ENCODE data around the gene STAP2.

STAP2 gene

DNA sequence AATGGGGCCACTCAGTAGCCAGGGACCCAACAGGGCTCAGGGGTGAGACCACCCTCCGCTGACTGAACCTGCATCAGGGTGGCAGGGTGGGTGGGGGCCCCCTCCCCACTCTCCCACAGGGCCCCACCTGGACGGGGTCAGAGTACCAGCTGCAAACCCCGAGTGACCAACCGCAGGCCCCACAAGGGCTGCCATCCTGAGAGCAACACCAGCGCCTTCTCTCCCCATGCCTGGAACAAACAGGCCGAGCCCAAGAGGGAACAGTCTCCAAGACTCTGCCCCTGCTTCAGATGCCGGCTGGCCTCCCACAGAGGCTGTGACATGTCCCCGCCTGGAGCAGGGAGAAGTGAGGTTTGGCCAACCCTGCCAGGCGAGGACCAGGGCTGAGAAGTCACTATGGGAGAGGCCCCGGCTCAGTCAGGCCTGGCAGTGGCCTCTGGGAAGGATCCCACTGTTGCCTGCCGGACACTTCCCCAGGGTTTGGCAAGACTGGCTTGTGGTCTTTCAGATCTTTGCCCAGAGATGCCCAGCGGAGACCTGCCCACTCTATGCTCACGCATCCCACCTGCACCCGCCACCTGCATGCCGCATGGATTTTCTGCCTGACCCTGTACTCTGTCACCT lies 31.9 kb upstream of the STAP2 start:
- no peak for DNase-seq

GRCh38 chr19:4369888-4370260 lies 31.2 kb upstream of the STAP2 start:
- DNase-seq: no peak

DNA sequence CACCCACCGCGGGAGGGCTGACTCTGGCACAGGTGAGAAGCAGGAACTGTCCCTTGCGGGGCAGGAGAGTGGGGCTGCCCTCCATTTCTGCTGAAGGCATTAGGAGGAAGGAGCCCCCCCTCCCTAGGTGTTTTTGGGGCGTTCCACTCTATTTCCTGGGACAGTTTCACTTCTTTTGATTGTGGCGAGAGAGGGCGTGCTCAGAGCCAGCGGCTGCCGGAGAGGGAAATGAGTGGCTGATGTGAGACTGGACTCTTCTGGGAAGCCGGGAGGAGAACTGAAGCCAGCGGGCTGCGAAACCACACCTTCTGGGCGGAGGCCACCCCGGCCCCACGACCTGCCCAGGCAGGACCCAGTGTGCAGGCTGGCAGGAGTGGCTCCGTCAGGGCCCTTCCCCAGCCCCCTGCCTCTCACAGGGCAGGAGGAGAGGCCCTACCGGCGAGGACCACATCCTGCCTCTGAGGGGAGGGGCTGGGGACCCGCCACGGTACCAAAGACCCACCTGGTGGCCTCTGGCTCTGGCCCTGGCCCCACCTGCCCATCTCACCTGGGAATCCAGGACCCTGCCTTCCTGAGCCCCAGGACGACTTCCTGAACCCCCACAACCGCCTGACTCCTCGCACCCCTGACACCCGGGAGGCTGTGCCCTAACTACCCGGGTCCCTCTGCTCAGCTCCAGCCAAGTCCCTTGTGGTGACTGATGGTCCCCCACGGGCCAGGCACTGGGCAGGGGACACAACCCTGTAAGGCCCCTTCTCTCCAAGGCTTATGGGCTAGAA lies 30.7 kb upstream of the STAP2 start:
- DNase-seq: no peak

- DNase-seq: no peak
These were observed 29.6 kb upstream of the STAP2 start for GRCh38 chr19:4368128-4368820.

DNA sequence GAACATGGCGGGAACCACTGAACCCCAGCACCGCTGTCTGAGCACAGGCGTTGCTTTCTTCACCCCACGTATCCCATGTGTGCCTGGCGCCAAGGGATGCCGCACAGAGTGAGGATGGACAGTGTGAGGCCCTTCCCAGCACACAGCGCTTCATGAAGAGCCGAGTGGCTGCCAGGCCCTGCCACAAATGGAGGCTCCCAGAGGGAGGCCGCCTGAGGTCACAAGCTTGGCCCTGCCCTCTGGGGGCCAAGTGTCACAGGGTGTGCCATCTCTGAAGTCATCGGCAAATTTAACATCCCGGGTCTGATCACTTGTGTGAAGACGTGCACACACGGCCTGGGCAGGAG lies 29.1 kb upstream of the STAP2 start:
- no peak for DNase-seq

- DNase-seq: no peak
These were observed 28.7 kb upstream of the STAP2 start for GRCh38 chr19:4367336-4367723.

DNA sequence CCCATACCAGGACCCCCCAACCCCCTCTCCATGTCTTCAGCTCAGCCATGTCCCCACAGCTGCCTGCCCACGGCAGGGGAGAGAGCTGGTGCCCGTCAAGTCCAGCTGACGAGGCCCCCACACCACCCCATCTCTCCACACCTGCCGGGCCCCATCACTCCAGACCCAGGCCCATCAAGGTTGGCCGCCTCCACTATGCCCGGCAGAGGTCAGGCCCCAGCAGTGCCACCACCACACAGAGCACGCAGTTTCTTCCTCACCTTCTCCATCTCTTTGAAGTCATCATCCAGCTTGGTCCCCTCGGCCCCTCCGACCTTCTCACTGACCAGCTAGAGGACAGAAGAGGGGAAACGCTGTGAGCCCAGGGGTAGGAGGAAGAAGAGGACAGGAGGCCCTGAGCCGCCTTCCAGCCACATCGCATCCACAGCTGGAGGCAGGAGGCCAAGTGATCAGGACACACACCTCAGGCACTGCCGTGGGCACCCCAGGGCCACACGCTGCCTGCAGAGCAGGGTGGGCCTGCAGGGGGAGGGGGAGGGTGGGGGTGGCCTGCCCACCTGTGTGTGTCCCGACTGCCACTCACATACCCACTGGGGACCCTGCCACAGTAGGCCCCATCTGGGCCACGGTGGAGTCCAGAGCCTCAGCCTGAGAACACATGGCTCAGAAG lies 28.2 kb upstream of the STAP2 start:
- no peak for DNase-seq

- no peak for DNase-seq
These were observed 27.4 kb upstream of the STAP2 start for GRCh38 chr19:4365791-4366665.

DNA sequence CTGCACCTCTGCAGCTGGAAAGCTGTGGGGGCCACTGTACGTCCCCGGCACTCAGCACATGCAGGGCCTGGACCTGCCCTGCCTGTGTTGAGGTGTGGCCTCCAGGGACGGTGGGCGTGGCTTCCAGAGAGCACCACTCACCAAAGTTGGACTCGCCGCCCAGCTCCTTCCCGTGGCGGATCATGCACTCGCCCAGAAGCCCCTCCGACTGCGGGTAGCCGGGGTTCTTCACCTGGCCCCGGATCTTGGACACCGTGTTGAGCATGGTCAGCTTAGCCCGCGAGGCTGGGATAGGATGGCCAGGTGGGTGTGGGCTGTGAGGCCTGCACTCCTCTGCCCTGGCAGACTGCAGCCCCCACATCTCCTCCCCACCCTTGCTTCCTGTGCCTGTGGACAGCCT lies 26.7 kb upstream of the STAP2 start:
- no peak for DNase-seq

DNA sequence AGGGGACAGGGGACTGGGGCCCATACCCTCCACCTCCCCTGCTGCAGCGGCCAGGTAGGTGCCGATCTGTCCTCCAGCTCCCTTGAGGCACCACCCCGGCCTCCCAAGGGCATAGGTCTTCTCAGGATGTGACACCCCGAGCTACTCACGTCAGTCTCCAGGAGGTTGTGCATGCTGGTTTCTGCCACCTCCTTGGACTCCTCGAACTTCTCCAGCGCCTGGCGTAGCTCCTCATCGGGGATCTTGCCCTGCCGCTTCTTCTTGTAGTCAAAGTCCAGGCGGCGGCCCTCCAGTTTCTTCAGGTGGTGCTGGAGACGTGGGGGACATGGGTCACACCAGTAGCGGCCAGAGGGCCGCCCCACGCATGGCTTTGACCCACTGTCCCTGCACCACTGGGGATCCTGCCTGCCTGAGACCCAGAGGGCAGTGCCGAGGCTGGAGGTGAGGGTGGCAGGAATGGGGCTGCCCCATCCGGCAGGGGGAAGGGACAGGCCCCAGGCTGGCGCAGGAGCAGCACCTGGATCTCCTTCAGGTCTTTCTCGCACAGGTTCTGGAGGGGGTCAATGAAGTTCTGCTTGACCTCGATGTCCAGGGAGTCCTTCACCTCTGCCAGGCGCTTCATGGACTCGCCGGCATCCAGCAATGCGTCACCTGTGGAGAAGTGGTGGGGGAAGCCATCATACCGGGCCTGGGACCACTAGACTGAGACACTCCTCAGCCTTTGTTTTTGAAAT lies 25.1 kb upstream of the STAP2 start:
- no peak for DNase-seq

DNA sequence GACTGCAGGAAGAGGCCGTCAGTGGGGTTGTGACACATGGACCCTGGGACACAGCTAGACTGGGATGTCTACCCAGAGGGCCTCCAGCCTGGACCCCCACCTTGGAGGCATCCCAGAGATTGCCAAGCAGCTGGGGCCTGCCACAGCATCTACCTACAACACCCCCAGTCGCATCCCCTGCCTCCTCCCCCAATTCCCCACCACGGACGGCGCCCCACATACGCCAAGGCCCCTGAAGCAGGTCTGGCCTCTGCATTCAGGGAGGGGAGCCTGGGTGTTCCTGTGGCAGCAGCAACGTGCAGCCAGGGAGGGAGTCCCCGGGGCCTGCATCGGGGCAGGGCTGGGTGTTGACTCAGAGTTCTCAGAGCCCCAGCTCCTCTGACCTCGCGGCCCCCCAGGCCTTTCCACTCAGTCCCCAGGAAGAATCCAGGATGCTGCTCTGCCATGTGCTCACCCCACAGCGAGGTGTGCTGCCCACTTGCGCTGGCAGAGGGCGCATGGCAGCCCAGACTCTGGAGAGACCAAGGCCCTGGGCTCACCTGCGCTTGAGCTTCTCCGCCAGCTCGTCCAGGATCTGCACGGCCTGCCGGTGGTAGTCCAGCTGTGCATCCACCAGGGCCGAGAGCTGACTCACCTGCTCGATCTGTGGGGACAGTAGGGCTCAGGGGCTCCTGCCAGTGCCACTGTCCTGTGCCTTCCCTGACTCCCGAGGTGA lies 24.4 kb upstream of the STAP2 start:
- no peak for DNase-seq

DNA sequence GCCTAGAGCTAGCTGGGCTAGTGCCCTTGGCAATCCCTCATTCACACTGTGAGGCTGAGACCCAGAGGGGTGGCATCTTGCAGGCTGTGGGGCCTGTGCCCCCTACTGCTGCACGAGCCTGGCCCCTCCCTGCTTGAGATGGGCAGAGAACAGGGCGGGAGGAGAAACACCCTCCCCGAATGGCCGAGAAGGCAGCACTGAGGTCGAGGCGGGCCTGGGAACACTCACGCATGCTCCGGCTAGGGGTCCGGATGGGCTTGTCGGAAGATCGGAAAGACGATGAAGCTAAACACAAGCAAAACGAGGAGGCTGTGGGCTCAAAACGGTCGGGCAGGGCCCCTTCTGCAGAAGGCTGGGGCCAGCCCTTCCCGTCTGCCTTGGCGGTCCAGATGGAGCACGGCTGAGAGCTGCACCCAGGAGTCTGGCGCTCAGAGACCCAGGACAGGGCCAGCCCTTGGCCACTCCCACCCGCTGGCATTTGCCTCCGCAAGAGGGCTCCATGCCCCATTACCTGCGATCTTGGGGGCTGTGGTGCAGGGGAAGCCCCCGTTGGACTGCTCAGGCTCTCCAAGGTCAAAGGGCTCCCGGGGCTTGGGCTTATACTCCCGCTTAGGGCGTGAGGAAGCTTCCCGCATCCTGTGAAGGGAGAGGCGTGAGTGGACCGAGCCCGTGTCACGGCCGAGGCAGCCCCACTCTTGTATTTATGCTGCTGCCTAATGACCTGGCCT lies 23.6 kb upstream of the STAP2 start:
- DNase-seq: no peak

DNA sequence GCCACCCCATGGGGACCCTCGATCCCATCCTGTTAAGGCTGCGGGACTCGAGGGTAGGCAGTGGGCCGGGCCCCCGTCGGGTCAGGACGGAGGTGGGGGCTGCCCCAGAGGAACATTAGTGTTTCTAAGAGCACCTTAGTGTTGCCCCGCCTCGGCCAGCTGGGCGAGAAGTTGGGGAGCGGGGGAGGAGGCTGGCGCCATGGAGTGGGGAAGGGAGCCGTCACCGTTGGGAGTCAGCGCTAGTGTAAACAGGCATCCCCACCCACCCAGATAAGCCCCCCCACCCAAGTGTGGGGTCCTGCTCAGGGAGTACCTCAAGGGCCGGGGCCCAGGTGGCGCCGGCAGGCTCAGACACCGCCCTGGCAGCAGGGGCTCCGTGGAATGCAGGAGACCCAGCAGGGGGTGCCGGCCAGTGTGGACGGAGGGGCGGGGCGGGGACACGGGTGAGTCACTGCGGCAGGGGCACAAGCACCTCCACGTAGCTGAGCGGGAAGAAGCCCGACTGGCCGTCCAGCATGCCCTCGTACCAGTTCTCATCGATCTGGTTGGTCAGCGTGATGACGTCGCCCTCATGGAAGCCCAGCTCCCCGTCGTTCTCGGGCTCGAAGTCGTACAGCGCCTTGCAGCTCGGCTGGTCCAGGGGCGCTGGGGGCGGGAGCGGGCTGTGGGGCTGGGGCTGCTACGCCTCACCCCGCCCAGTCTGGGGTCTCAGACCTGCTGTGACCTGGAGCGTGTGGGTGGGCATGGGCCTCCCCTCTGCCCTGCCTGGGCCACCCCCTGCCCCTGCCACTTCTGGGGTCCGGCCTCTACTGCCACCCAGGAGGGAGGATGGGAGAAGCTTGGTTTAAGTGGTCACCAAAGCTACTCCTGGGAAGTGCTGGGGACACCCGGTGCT lies 22.8 kb upstream of the STAP2 start:
- no peak for DNase-seq

- no peak for DNase-seq
These were observed 22.1 kb upstream of the STAP2 start for GRCh38 chr19:4360641-4361151.

DNA sequence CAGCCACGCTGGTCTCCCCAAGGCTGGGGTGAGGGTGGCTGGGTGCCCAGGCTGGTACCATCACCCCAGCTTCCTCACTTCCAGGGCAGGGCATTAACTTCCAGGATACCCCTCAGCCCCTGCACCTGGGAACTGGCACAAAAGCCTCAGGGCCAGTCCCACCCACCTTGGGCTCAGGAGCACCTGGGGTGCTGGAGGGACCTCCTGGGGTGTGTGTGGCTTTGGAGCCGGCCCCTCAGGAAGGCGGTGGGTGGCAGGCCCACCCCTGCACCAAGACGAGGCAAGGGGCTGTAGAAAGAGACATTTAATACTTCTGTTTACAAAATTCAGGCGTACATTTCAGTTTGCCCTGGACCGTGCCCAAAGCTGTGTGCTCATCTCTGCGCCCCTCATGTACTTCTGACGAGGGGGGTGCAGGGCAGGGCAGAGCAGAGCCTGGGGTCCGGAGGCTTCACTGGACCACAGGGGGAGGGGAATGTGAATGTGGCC lies 21.5 kb upstream of the STAP2 start:
- no peak for DNase-seq

DNA sequence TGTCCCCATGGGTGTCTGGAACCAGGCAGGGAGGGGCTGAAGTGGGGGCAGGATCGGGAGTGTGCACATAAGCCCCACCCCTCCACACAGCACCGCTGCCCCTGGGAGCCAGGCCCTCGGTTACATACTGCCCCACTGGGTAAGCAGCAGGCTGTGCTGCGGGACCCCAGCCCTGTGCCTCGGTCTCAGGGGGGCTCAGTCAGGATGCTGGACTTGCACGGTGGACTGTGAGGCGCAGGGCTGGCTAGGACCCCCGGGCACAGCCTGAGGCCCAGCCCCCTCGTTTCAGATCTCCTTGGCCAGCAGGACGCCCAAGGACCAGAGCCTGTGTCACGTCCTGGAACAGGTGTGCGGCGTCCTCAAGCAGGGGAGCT lies 21.0 kb upstream of the STAP2 start:
- no peak for DNase-seq

- DNase-seq: no peak
These were observed 20.3 kb upstream of the STAP2 start for GRCh38 chr19:4358709-4359626.

- DNase-seq: no peak
These were observed 19.3 kb upstream of the STAP2 start for GRCh38 chr19:4357921-4358326.
